Putamen (tissue), 1 donor: ENCODE results near the gene LRP10.
"Not testable (repeated sequence)": the region's sequence is repeated elsewhere in the genome, so short reads cannot be mapped to it uniquely, and the experiment has no call there.

Experiments
- DNase-seq: peaks from one replicate; pipeline ENCODE4 v3.0.0-alpha.2; 2016; ENCODE audit warnings: low spot score

LRP10 gene, protein sequence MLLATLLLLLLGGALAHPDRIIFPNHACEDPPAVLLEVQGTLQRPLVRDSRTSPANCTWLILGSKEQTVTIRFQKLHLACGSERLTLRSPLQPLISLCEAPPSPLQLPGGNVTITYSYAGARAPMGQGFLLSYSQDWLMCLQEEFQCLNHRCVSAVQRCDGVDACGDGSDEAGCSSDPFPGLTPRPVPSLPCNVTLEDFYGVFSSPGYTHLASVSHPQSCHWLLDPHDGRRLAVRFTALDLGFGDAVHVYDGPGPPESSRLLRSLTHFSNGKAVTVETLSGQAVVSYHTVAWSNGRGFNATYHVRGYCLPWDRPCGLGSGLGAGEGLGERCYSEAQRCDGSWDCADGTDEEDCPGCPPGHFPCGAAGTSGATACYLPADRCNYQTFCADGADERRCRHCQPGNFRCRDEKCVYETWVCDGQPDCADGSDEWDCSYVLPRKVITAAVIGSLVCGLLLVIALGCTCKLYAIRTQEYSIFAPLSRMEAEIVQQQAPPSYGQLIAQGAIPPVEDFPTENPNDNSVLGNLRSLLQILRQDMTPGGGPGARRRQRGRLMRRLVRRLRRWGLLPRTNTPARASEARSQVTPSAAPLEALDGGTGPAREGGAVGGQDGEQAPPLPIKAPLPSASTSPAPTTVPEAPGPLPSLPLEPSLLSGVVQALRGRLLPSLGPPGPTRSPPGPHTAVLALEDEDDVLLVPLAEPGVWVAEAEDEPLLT

GRCh38 chr14:22871224-22872032 lies at the start of gene LRP10:
LRP10 (plus strand) TSS chr14:22871740; CDS start chr14:22872304, 564 bp downstream.
- peak; percentile 89 for DNase-seq

DNA sequence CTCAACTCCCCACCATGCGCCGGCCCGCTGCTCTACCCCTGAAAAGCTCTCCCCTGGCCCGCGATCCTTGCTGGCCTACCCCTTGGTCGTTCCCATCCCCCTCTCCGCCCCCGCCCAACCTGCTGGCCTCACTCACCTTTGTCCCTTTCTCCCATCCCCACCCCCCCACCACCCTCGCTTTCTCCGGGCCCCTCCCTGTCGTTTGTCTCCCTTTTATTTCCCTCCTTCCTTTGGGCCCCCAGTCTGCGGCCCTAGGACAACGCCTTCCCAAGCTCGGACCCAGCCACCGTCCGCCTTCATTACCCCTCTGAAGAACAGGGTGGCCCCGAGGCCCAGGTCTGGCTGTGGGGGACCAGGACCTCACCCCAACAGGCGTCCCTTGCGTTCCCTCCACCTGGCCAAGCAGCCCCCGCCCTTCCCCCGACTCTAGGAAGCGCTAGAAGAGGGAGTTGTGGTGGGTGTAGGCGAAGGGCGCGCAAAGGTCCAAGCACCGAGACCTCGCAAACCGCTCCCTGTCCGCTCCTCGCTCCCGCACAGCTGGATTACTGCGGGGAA lies 49.4 kb upstream of the LRP10 start:
- DNase-seq: no peak

GRCh38 chr14:22822571-22823098 lies 48.9 kb upstream of the LRP10 start:
- DNase-seq: peak; percentile 65

GRCh38 chr14:22824711-22825359 lies 46.7 kb upstream of the LRP10 start:
- DNase-seq: no peak

GRCh38 chr14:22829076-22829660 lies 42.4 kb upstream of the LRP10 start:
- DNase-seq: not testable (repeated sequence)

DNA sequence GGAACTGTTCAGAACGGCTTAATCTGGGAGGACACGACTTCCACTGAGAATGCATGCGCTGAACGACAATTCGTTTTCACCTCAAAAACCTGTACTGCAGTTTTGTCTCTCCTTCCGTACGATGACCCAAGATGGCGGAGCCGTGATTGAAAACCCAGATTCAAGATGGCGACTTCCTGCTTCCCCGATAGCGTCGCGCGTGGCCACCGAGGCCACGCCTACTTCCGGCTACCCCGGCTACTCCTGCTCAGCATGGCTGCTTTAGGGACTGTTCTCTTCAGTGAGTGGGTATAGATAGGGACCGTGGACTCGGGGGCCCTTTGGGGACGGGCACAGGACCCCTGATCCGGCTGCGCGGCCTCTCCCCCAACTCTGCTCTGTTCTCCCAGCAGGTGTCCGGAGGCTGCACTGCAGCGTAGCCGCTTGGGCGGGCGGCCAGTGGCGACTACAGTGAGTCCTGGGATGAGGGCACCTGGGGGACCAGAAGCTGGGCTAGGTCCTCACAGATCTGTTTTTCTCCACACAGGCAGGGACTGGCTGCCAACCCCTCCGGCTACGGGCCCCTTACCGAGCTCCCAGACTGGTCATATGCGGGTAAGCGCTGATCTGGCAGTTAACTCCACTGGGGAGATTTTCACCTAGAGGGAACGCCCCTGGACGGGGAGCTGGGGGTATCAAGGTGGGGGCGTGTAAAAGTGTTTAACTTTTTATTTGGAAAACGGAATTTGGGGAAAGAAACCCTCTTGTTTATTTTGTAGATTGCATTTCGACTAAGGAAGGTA lies 41.7 kb upstream of the LRP10 start, which contains the start of gene MRPL52:
MRPL52 (plus strand) TSS at position 227 of the 782 bp plus-strand sequence; CDS start at position 253, 26 bp downstream.
- DNase-seq: peak; percentile 93

- DNase-seq: no peak
Measured at GRCh38 chr14:22830443-22831010, 41.0 kb upstream of the LRP10 start.

DNA sequence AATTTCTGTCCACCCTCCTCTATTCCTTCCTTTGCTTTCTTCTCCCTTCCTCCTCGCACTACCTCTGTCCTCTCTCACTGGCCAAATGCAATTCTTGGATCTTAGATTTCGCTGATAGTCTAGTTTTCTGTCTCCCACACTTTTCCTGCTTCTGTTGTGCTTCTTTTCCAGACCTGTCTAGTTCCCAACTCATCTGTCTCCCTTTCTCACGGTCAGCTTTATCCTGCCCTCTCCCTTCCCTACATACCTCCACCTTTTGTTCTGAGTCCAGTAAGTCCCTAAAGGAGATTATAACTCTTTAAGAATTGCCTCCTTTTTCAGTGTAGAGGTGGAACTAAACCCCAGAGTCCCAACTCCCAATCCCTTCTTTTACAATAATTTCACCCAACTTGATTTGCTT lies 36.0 kb upstream of the LRP10 start:
- DNase-seq: no peak

- DNase-seq: no peak
Measured at GRCh38 chr14:22836301-22837113, 35.0 kb upstream of the LRP10 start, which contains the start of gene MMP14. MMP14 (plus strand) TSS chr14:22836585; CDS start chr14:22836818, 233 bp downstream.

DNA sequence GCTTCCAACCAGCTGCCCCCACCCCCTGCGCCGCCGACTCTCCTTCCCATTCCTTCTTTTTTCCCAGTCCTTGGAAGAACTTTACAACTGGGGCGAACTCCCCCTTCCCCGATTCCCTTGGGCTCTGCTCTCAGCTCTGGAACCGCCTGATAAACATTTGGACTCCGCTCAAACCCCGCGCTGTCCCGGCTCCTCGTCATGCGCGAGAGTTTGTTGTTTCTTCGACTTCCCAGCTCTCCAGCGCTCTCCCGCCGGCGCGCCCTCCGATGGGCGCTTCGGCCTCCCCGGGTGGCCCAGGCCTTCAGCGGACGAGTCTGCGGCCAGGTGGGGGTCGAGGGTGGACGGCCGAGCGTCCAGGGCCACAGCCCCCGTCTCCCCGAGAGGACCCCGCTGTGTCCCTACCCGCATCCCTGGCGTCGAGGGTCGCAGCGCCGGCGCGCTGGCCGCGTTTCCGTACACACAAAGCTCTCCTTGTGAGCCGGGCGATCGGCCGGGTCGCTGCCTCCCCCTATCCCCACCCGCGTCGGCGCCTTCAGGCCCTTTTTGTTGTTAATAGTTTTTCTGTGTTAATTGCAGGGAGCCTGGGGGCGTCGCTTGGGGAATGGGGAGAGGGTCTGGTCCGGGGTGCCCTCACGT lies 34.3 kb upstream of the LRP10 start:
- DNase-seq: no peak

DNA sequence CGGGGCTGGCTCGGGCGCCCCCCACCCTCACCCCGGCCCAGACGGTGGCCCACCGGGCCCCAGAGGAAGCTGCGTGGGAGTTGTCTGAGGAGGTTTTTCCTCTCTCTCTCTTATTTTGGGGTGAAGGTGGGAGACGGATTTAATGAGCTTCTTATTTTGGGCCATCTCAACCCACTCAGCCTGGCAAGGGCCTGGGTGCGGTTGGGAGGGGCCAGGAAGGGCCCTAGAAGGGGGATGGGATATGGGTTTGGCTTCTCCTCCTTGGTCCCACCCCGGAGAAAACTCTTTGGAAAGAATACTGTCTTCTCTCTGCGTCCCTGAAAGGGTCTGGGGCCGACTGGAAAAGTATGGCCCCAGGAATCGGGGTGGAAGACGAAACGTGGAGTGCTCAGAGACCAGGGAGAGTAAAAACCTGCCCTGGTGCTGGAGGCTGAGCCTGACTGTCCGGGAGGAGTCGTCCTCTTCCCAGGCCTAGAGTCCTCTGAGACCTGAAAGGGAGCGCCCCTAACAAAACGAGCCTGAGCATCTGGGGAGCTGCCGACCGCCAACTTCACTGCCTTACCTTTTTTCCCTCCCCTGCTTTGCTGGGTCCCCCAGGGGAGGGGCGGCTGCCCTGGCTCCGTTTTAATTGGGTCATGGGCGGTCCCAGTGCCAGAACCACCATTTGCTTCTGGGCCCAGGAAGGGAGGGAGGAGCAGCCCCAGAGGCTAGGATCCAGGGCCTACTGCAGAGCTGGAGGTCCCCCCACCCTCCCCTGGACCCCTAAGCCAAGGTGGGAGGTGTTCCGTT lies 33.6 kb upstream of the LRP10 start:
- DNase-seq: no peak

GRCh38 chr14:22838631-22839041 lies 32.9 kb upstream of the LRP10 start:
- DNase-seq: no peak

- DNase-seq: no peak
Measured at GRCh38 chr14:22839159-22839779, 32.3 kb upstream of the LRP10 start.

DNA sequence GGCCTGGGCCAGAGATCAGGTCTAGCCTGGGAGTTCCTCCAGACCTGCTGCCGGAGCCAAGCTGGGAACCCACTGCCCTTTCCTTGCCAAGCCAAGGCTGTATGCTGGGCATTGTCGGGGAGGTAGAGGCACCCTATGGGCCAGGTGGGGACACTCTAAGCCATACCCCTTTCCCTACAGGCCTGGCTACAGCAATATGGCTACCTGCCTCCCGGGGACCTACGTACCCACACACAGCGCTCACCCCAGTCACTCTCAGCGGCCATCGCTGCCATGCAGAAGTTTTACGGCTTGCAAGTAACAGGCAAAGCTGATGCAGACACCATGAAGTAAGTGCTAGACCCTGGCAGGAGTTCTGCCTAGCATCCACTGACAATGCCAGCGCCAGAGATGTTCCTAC lies 30.2 kb upstream of the LRP10 start:
- no peak for DNase-seq

- DNase-seq: no peak
Measured at GRCh38 chr14:22841769-22842168, 29.8 kb upstream of the LRP10 start.

DNA sequence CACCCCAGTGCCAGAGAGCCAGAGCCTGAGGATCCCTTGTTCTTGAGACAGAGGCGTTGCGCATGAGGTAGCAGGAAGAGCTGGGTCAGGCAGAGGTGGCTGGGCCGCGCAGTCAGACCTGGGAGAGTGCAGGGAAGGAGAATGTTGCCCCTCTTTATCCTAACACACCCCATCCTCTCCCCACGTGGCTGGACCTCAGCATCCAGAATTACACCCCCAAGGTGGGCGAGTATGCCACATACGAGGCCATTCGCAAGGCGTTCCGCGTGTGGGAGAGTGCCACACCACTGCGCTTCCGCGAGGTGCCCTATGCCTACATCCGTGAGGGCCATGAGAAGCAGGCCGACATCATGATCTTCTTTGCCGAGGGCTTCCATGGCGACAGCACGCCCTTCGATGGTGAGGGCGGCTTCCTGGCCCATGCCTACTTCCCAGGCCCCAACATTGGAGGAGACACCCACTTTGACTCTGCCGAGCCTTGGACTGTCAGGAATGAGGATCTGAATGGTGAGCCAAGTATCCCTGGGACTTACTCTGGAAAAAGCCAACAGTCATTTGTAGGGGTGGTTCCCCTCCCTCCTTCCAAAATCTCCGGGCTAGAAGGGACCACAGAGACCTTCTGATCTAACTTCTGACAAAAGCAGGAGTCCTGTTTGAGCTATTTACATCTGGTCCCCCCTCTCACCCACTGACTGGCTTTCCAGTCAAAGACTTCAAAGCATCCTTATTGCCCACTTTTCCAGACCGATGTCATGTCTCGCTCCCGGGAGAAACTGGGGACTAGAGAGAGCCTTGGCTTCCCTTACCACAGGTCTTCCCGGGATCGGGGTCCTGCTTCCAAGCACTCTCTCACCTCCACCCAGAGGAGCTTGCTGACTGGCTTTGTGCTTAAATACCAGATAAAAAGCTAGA lies 29.1 kb upstream of the LRP10 start:
- DNase-seq: no peak
